ENCODE data around the gene KCNB1. TPM values are rescaled to one million over a fixed set of nuclear protein-coding genes. Genes with fewer than 3 reads are reported as not detected.

Gene KCNB1
- total RNA-seq, 1 donor from 2014 or later = 0.41 TPM

DNA sequence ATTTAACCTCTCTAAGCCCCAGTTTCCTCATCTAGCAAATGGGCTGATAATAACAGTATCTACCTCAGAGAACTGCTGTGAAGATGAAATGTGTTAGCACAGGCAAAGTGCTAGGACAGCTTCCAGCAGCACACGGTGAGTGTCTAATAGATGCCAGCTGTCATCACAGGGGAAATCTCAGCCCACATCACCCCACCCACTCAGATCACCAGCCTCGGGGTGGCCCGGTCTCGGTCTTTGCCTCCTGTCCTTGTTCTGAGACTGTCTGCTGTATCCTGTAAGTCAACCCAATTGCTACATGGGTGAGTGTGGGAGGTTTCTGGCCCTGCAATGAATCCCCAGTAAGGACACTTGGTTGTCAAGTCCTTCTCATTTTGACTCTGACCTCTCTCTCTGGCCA is 105.1 kb downstream of the KCNB1 start:
- Histone ChIP-seq H3K36me3 (no peaks in the 10 kb centered on the region), H3K27me3 (no peaks in the 10 kb centered on the region), H3K4me1 (no peaks in the 10 kb centered on the region), H3K9me3 (no peaks in the 10 kb centered on the region), H3K27ac (no peak overlapping the region), H3K4me3 (no peak overlapping the region)
- DNase-seq (no peak), ATAC-seq (no peak)
- TF ChIP-seq, protein P1, sequence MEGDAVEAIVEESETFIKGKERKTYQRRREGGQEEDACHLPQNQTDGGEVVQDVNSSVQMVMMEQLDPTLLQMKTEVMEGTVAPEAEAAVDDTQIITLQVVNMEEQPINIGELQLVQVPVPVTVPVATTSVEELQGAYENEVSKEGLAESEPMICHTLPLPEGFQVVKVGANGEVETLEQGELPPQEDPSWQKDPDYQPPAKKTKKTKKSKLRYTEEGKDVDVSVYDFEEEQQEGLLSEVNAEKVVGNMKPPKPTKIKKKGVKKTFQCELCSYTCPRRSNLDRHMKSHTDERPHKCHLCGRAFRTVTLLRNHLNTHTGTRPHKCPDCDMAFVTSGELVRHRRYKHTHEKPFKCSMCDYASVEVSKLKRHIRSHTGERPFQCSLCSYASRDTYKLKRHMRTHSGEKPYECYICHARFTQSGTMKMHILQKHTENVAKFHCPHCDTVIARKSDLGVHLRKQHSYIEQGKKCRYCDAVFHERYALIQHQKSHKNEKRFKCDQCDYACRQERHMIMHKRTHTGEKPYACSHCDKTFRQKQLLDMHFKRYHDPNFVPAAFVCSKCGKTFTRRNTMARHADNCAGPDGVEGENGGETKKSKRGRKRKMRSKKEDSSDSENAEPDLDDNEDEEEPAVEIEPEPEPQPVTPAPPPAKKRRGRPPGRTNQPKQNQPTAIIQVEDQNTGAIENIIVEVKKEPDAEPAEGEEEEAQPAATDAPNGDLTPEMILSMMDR (IDR thresholded peaks at IDR 0.05) = no peak
- intact Hi-C loops (cut with DNase I) = no loop called here

DNA sequence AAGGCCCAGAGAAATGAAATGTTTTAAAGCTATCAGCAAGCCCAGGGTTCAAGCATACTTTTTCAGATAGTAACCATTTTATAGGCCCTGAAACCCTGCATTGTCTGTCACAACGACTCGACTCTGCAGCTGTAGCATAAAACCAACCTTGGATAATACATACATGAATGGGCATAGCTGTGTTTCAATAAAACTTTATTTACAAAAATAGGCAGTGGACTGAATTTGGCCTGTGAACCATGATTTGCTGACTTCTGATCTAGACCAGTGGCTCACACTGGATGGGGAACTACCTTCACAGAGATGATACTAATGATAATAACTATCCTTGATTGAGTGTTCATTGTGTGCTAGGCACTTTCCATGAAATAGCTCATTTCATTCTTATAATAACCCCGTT is 107.3 kb downstream of the KCNB1 start:
- intact Hi-C loops (cut with DNase I) = no loop called here
- Histone ChIP-seq H3K27me3 (no peaks in the 10 kb centered on the region), H3K4me1 (no peaks in the 10 kb centered on the region), H3K36me3 (no peaks in the 10 kb centered on the region), H3K27ac (no peak overlapping the region), H3K4me3 (no peak overlapping the region), H3K9me3 (no peaks in the 10 kb centered on the region)
- DNase-seq (no peak), ATAC-seq (no peak)
- TF ChIP-seq, protein P1 (IDR thresholded peaks at IDR 0.05) = no peak

DNA sequence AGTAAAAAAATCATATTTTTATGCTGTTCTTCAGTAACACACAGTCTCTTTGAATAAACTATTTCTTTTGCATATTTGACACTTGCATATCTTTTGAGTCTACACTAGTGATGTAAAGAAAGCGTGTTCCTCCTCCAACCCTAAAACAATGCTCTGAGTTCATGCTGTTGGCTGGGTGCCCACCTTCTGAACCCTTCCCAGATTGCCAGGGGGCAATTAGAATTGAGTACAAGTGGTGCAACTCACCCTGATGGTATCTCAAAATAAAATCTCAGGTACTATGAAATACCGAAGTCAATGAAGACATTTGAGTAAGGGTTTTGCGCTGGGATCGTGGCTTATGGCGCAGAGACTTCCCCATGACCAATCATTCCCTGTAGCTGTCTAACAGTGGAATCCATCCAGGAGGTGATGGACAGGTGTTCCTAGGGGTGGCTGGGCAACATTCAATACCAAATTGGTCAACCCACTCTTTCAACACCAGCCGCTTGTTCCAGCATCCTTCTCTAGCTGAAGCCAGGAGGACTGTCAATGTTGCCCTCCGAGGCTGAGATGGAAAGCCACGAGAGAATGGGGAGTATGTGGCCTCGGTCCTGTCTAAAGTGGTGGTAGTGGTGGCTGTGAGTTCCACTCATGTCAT is 110.3 kb downstream of the KCNB1 start:
- H3K4me3 ChIP-seq = no peak overlapping the region
- DNase-seq (no peak), ATAC-seq (no peak)
- no peaks in the 10 kb centered on the region for H3K36me3 ChIP-seq
- no peaks in the 10 kb centered on the region for H3K9me3 ChIP-seq
- TF ChIP-seq, protein P1 (IDR thresholded peaks at IDR 0.05) = no peak
- no peak overlapping the region for H3K27ac ChIP-seq
- H3K27me3 ChIP-seq = no peaks in the 10 kb centered on the region
- intact Hi-C loops (cut with DNase I) = no loop called here
- H3K4me1 ChIP-seq = no peaks in the 10 kb centered on the region

DNA sequence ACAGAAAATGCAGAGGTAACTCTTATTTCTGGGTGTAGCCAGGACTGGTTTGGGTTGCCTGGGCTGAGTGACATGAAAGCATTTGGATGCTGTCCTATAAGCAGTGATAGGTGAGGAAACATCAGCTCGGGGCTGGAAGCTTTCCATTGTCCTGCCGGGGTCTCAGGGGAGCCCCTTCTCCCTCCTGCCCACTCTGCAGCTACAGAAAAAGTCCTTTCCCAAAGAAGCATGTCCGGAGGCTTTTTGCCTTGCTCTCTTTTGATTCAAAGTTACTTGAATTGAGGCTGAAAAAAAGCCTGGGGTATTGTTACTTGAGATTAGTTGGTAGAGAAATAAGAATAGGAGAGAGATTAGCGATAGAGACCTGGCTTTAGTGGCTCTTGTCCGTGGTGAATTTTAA is 113.9 kb downstream of the KCNB1 start:
- DNase-seq (no peak), ATAC-seq (no peak)
- intact Hi-C loops (cut with DNase I) = no loop called here
- TF ChIP-seq, protein P1 (IDR thresholded peaks at IDR 0.05) = no peak
- Histone ChIP-seq H3K27ac (no peak overlapping the region), H3K4me1 (no peaks in the 10 kb centered on the region), H3K9me3 (no peaks in the 10 kb centered on the region), H3K36me3 (no peaks in the 10 kb centered on the region), H3K27me3 (no peaks in the 10 kb centered on the region), H3K4me3 (no peak overlapping the region)

DNA sequence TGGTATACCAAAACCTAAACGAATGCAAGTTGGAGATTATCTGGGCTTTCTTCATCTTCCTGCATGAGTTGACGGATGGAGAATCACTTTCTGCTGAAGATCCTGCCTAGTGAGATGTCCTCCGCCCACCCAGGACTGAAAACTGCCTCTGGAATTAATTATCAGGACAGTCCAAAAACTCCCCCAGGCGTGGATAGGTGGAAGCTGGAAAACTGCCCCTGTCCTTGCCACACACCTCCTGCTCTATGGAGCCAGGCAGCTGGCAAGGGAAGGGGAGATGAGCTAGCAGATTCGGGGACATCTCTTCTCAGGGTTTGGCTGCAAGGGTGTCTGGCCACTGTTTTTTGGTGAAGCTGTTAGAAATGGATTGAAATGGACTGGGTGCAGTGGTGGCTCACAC is 115.4 kb downstream of the KCNB1 start:
- DNase-seq (no peak), ATAC-seq (no peak)
- intact Hi-C loops (cut with DNase I) = no loop called here
- no peaks in the 10 kb centered on the region for H3K36me3 ChIP-seq
- no peaks in the 10 kb centered on the region for H3K27me3 ChIP-seq
- H3K4me3 ChIP-seq = no peak overlapping the region
- TF ChIP-seq, protein P1 (IDR thresholded peaks at IDR 0.05) = no peak
- H3K27ac ChIP-seq = no peak overlapping the region
- no peaks in the 10 kb centered on the region for H3K9me3 ChIP-seq
- no peaks in the 10 kb centered on the region for H3K4me1 ChIP-seq

DNA sequence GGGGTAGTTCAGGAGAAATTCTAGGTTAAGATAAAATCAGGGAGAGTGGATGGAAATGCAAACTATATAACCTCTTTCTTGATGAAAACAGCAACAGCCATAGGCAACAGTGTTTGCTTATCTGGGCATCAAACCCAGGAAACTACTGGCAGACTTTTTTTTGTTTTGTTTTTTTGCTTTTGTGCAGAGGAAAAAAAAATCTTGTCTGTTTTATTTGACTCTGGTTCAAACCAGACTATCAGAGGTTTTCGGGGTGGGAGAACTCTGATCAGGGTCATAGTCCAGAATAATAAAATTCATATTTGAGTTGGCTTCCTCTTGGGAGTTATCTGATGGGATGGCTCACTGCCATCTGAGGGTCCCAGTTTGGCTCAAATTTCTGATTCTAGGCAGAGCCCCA is 115.8 kb downstream of the KCNB1 start:
- intact Hi-C loops (cut with DNase I) = no loop called here
- Histone ChIP-seq H3K9me3 (no peaks in the 10 kb centered on the region), H3K4me3 (no peak overlapping the region), H3K36me3 (no peaks in the 10 kb centered on the region), H3K27me3 (no peaks in the 10 kb centered on the region), H3K27ac (no peak overlapping the region), H3K4me1 (no peaks in the 10 kb centered on the region)
- no peak for ATAC-seq
- no peak for DNase-seq
- TF ChIP-seq, protein P1 (IDR thresholded peaks at IDR 0.05) = no peak

Data from upper lobe of right lung (tissue), 1 donor.